Measurements from ENCODE around the gene KIAA1614.
"Not testable (repeated sequence)": the region's sequence is repeated elsewhere in the genome, so short reads cannot be mapped to it uniquely, and the experiment has no call there.

KIAA1614 gene

DNA sequence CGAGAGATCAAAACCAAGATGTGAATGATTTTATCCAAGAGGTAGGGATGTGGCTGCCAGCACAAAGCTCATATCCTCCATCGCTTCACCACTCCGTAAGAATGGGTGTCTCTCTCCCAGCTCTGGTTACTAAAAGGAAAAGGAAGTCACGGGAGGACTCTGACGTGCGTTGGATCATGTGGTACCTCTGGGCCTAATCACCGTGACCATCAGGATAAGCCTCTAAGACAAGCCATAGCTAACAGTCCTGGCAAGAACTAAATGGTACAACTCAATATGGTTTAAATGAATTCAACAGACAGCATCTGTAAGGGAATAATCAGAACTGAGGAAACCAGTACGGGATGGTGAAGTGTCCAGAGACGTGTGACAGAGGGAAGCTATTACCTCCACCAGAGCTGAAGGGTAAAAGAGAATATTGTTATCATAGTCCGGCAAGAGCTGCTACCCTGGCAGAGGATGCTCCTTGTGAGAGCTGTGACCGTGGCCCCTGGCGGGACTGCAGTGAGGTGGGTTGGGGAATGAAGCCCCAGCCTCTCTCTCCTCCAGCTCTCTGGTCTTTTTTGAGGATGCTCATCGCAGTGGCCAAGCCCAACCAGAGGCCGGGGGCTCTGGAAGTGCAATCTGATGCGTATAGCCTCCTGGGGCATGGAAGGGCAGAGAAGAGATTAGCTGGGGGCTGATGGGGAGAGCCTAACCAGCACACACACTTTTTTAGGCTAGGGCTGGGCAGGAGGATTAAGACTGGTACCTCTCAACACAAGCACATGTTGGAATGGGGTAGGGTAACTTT lies 54.2 kb downstream of the KIAA1614 start:
- no peak for DNase-seq

DNA sequence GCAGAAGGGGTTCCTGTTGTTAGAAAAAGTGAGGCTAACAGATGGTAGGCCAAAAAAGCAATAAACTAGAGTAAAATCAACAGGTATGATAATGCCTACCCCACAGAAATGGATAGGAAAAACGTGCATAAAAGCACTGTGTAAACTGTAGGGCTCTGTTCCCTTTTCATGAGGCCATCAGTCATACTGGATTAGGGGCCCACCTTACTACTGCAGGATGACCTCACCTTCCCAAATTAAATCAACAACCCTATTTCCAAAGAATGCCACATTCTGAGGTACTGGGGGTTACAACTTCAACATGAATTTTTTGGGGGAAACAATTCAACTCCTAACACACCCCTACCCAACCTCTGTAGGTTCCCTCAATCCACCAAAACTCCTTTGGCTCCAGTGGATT lies 54.9 kb downstream of the KIAA1614 start:
- DNase-seq = no peak

- not testable (repeated sequence) for DNase-seq
Measured at GRCh38 chr1:180968834-180969233, 56.1 kb downstream of the KIAA1614 start.

DNA sequence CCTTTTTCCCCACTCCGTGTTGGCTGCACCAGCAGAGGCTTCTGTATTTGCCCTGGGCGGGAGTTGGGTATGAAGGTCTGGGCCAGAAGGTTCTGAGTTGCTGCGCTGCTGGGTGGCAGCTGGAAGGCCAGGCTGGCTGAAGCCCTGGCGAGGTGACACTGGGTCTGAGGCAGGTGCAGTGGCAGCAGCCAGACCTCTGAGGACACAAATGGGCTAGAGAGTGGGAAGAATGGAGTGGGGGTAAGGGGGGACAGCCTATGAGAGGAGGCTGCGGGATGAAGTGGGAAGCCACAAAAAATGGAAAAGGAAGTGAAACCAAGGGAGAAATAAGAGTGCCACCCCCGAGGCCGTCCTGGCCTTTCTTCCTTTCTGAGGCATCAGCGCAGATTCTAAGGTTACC lies 56.7 kb downstream of the KIAA1614 start:
- DNase-seq = no peak

DNA sequence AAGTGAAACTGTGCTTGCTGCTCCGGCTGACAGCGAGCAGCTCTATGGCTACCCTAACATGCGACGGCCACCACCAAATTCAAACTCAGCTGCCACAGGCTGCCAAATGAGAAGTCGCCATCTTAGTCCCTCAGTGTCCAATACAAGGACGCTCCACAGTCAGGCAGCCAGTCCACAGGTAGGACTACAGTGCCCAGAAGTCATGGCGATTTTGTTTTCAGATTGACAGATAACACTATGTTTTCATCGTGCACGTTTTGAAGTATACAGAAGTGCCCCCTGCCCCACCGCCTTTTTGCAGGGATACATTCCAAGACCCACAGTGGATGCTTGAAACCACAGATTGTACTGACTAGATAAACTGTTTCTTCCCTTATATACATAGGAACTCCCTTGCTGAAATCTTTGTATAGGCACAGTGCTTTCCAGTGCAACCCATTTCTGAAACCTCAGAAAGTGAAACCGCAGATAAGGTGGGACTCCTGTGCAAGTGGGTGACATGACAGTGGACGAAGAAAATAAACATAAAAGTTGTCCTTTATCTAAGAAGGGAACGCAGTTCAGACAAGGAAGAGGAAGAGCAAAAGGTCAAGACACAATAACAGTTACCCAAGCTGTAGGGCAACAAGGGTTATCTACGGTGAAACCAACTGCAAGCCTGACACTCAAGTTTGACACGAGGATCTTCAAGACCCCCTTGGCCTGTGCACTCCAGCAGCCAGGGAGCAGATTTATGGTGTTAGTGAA lies 57.8 kb downstream of the KIAA1614 start:
- no peak for DNase-seq

- DNase-seq = no peak
Measured at GRCh38 chr1:180971273-180971997, 58.7 kb downstream of the KIAA1614 start.

DNA sequence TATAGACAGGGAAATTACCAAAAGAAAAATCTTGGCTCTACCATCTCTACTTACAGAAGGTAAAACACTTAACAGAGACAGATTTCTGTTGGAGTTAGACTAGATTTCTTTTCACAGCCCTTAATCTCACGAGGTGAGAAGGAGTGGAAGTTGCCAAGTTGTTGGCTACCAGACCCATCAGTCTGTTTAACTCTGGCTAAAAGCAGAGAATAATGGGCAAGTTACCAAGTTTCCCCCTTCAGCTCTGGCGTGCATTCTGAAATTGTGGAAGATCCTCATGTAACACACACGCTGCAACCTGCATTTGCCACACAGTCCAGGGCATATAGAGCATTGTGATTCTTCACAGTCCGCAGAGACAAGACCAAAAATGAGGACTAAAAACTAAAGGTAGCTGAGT lies 60.7 kb downstream of the KIAA1614 start:
- no peak for DNase-seq

- no peak for DNase-seq
Measured at GRCh38 chr1:180974236-180974635, 61.5 kb downstream of the KIAA1614 start.

DNA sequence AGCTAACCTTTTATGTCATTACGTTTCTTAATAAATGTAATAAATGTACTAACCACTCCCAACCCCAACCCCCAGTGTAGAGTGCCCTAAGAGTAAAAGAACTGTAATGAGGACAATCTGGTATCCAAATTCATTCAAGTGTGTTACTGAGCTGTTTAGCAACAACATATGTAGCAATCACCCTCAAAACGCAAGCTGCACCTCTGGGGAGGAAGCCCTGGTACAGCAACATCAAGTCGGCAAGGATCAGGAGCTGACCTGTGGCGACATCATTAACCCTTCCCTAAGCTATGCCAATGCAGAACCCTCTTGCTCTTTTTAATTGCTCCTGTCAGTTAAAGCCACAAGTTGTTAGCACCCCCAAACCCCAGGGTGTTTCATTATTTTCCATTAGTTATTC lies 62.9 kb downstream of the KIAA1614 start:
- DNase-seq = no peak

GRCh38 chr1:180976191-180976590 lies 63.5 kb downstream of the KIAA1614 start:
- no peak for DNase-seq

GRCh38 chr1:180976732-180977357 lies 64.1 kb downstream of the KIAA1614 start:
- no peak for DNase-seq

GRCh38 chr1:180981596-180982387 lies 69.1 kb downstream of the KIAA1614 start:
- DNase-seq = peak; percentile 48

DNA sequence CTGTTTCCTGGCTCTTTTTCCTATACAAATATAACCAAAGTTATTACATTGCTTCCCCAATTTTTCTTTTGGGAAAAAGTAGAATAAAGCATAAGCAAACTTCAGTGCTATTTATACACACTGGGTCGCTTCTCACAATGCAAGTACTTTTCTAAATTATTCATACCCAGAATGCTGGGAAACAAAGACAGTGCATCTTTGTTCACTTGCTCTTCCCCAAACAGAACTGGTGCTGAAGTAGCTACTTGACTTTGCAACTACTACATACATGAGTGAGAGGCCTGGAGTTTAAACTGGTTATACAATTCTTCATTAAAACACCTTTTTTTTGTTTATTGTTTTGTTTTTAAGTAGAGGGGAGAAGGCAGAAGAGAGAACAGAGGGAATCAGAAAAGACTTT lies 69.7 kb downstream of the KIAA1614 start:
- DNase-seq = no peak

DNA sequence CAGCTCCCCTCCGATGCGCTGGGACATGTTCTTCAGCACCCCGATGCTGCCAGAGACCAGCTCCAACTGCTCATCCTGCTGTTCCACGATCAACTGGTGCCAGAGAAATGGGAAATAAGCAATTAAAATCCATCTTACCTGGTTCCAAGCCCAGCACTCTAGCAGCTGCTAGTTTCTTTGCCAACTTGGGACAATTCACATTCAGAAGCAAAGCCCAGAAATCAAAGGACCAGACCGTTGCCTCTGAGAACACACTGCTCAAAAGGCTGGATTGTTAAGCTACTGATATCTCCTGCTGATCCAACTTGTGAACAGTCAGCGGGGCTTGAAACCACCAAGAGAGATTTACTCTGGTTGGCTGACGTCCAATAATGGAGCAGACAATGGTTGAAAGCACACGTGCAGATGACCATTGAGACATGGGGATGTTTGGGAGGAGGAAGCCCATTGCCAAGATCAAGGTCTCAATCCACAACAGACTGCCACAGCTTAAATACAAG lies 75.6 kb downstream of the KIAA1614 start:
- DNase-seq = no peak

DNA sequence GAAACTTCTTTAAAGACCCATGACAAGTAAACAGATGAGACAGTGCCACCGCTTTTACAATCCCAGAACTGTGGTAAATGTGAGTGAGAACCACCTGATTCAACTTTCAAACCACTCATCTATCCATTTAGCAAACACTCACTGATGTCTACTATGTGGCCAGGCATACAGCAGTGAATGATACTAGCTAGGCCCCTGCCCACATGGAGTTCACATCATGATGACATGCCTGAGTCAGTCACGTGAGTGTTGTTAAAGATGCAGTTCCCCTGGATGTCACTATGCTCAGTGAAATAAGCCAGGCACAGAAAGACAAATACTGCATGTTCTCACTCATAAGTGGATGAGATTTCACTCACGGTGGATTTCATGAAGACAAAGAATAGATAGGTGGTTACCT lies 81.6 kb downstream of the KIAA1614 start:
- DNase-seq = no peak

- DNase-seq = no peak
Measured at GRCh38 chr1:180997843-180998504, 85.3 kb downstream of the KIAA1614 start.

All from activated CD8-positive, alpha-beta memory T cell treated with anti-CD3 and anti-CD28 coated beads, Interleukin-2, amount 50 U/mL, for 4 hours (primary cell).